SHP77 treated with DMSO at 0.1 percent for 48 hours (cell line): ENCODE results near the gene SLC11A2.
"Not testable (repeated sequence)": the region's sequence is repeated elsewhere in the genome, so short reads cannot be mapped to it uniquely, and the experiment has no call there.

Experiments
- DNase-seq: peaks from one replicate; lab custom pipeline; 2025; lab: John Stamatoyannopoulos, UW

Gene SLC11A2

DNA sequence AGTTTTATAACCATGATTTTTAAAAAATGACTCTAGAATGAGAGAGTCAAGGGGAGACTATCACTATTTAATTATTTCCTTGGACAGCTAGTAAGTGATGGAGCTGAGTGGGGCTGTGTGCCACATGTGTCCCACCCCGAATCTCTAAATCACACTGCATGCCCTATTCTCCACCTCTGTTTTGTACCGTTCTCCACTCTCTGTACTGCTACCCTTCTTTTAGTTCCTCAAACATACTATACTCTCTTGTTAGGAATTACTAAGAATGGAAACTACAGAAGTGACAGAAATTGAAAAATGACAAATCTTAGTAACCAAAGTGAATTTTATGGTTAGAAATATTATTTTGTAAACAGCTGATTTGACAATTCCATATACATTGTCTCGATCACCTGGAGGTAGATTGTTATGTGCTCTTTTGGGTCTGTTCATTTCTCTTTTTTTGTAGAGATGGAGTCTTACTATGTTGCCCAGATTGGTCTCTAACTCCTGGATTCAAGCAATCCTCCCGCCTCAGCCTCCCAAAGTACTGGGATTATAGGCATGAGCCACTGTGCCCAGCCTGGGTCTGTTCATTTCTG is 35.9 kb downstream of the SLC11A2 start:
- DNase-seq, result no peak

- DNase-seq, result no peak
Measured at GRCh38 chr12:50988871-50989270, 37.3 kb downstream of the SLC11A2 start.

DNA sequence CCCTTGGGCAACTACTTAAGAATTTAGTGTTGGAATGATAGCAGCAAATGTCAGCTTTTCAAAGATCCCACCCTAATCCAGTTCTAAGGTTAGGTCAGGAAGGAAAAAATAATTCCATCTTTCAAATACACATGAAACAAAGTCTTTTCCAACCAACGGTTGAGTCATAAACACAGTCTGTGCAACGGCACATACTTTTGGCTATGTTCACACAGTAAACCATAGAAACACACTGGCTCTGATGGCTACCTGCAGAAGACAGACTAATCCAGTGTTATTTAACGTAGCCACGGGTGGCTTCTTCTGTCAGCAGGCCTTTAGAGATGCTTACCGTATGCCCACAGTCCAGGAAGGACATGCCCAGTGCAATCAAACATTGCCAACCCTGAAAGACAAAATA is 38.1 kb downstream of the SLC11A2 start:
- DNase-seq, result no peak

- DNase-seq, result no peak
Measured at GRCh38 chr12:50986966-50987737, 39.0 kb downstream of the SLC11A2 start.

GRCh38 chr12:50985322-50985721 is 40.9 kb downstream of the SLC11A2 start:
- DNase-seq, result no peak

- no peak for DNase-seq
Measured at GRCh38 chr12:50984586-50985298, 41.4 kb downstream of the SLC11A2 start.

- DNase-seq, result no peak
Measured at GRCh38 chr12:50981319-50982239, 44.6 kb downstream of the SLC11A2 start.

DNA sequence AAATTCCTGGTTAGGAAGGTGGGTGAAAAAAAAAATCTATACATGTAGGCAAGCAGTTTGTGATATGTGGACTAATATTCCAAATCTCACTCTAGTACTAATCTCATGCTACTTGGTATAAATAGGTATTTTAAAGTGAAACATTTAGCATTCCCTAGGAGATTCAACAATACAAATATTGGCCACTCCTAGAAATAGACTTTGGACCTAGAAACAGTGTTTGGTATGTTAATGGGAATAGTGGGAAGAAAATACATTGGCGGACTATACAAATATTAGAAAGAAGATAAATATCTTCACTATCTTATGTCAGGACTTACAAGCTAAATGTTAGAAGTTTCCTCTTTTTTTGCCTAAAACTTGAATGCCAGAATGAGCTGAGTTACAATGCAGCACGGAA is 45.6 kb downstream of the SLC11A2 start:
- DNase-seq, result no peak

GRCh38 chr12:50979369-50980052 is 46.7 kb downstream of the SLC11A2 start:
- DNase-seq, result no peak

DNA sequence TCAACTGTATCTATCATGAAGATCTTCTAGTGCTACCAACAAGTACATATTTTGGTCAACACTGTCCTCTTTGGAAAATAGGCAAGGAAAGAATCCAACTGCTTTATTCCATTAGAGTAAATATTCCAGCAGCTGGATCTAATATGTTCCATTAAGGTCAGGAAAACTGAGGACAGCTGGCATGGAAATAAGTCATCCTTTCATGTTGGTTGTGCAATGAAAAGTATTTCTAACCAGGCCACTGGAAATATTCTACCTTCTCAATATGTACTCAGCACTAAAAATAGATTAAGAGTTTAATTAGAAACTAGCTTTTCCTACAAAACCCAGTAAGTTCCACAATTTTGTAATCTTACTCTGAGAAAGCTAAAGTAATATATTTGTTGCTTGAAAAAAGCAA is 54.2 kb downstream of the SLC11A2 start:
- DNase-seq, result no peak

- no peak for DNase-seq
Measured at GRCh38 chr12:50964432-50964831, 61.8 kb downstream of the SLC11A2 start.

GRCh38 chr12:50961708-50962107 is 64.5 kb downstream of the SLC11A2 start:
- DNase-seq, result no peak

DNA sequence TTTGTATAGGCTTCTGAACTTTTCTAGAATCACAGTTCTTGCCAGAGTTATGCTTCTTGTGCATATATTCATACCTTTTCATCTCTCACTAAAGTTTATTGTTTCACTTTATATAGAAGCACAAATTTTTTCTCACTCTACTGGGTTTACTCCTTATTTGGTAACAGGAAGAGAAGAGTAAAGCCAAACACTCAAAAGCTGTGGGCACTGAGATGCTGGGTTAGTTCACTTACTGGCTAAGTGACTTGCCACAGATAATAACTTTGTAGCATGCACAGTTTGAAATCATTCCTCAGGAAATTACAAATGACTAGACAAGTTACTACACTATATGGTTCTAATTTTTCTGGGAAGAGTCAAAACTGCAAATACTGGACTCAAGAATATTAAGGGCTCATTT is 66.1 kb downstream of the SLC11A2 start:
- DNase-seq, result no peak

- DNase-seq, result no peak
Measured at GRCh38 chr12:50955697-50956096, 70.5 kb downstream of the SLC11A2 start.

- no peak for DNase-seq
Measured at GRCh38 chr12:50955288-50955687, 70.9 kb downstream of the SLC11A2 start.

DNA sequence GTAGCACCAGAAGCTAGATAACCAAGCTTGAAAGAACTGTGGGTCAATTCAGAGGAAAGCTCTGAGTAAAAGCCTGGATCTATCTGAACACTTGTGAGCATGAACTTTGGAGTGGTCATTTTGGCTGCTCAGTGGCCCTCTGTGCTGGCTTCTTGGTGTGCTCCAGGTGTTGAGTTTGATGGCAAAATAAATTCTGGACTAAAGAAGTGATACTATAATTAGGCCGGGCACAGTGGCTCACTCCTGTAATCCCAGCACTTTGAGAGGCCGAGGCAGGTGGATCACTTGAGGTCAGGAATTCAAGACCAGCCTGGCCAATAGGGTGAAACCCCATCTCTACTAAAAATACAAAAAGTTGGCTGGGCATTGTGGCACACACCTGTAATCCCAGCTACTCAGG is 71.4 kb downstream of the SLC11A2 start:
- not testable (repeated sequence) for DNase-seq

- DNase-seq, result no peak
Measured at GRCh38 chr12:50953047-50953446, 73.1 kb downstream of the SLC11A2 start.

DNA sequence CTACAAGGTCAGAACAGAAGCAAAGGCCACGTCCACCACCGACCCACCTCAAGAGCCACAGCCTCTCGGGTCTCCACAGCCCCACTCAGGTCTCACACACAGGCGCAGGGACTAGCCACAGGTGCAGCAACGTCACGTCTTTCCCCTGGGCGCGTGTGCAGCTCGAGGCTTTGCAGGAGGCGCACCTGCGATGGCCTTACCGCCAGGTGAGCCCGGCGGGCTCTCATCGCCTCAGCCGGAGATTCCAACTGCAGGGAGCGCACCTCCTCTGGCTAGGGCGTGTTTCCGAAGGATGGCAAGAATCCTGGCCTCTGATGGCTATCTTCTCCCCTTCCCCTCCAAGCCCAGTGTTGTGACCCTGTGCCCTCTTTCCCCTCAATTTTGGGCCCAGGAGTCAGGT is 73.7 kb downstream of the SLC11A2 start, which contains the start of gene HIGD1C:
TSS of gene HIGD1C (plus strand) at position 35 of the 400 bp plus-strand sequence. CDS start 1,455 bp downstream, outside the sequence.
- DNase-seq, result no peak

DNA sequence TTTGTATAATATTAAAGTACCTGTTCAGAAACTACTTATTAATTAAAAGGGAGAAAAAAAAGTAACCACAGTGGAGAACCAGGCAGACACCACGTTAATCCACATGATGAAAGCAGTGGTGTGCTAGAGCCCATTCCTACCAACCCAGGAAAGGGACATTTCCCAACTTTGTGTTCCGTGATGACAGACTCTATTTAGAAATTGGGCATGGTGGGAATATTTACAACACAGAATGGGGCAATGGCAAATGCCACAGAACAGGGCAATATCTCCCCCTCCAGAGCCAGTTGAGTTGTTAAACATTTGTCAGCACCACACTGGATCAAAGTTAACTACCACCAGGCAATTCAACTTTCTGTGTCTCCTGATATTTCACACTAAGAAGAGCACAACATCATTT is 75.1 kb downstream of the SLC11A2 start:
- DNase-seq, result no peak

- DNase-seq, result no peak
Measured at GRCh38 chr12:50949801-50950302, 76.3 kb downstream of the SLC11A2 start.

DNA sequence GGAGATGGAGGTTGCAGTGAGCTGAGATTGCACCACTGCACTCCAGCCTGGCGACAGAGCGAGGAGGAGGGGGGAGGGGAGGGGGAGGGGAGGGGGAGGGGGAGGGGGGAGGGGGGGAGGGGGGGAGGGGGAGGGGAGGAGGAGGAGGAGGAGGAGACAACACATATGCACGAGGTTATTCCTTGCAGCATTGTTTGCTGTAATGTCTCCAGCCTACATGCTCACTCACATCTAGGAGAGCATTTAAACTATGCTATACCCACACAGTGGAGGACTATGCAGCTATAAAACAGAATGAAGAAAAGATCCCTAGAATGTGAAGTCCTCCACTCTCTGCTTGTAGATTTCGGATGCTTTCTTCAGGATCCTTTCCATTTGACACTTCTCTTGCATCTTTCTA is 77.4 kb downstream of the SLC11A2 start:
- no peak for DNase-seq
